Endodermal cell (in vitro differentiated cells): ENCODE data around the gene BMPR1B. TPM values are rescaled to one million over a fixed set of nuclear protein-coding genes. Genes with fewer than 3 reads are reported as not detected.

ENCODE experiments used
- DNase-seq: peaks from one replicate; pipeline ENCODE4 v3.0.0-alpha.2; 2017
- H3K27ac ChIP-seq: 2 replicates; pipeline ENCODE4 v1.5.1; 2013; ENCODE audit warnings: mild to moderate bottlenecking, low read depth, low read length, moderate library complexity
- H3K27me3 ChIP-seq: 2 replicates; pipeline ENCODE4 v1.6.1; 2013; ENCODE audit warnings: mild to moderate bottlenecking, low read length, moderate library complexity; ENCODE audit not compliant: insufficient read depth, control insufficient read depth, poor library complexity, severe bottlenecking
- H3K36me3 ChIP-seq: 2 replicates; pipeline ENCODE4 v1.7.0; 2013; ENCODE audit warnings: mild to moderate bottlenecking, low read length, moderate library complexity; ENCODE audit not compliant: control insufficient read depth, insufficient read depth
- H3K4me1 ChIP-seq: one replicate; pipeline ENCODE4 v1.7.0; 2013; ENCODE audit warnings: low read length; ENCODE audit not compliant: control insufficient read depth, insufficient read depth
- H3K4me3 ChIP-seq: 2 replicates; pipeline ENCODE4 v1.5.1; 2013; ENCODE audit warnings: mild to moderate bottlenecking, low read length, moderate library complexity
- H3K9ac ChIP-seq: 2 replicates; pipeline ENCODE4 v1.6.1; 2013; ENCODE audit warnings: mild to moderate bottlenecking, low read length, moderate library complexity; ENCODE audit not compliant: poor library complexity, severe bottlenecking; ENCODE audit errors: extremely low read depth
- H3K9me3 ChIP-seq: 2 replicates; pipeline ENCODE4 v1.6.1; 2013; ENCODE audit warnings: mild to moderate bottlenecking, low read length, moderate library complexity; ENCODE audit not compliant: control insufficient read depth
- H3K27ac Mint-ChIP-seq: 2 replicates; pipeline ENCODE4 v1.8.0; 2020; ENCODE audit warnings: mixed read lengths
- H3K27me3 Mint-ChIP-seq: 2 replicates; pipeline ENCODE4 v1.8.0; 2021; ENCODE audit warnings: mild to moderate bottlenecking, mixed read lengths; ENCODE audit not compliant: insufficient read depth
- H3K36me3 Mint-ChIP-seq: 2 replicates; pipeline ENCODE4 v1.8.0; 2020; ENCODE audit warnings: low read depth, mixed read lengths
- H3K4me1 Mint-ChIP-seq: 2 replicates; pipeline ENCODE4 v1.8.0; 2020; ENCODE audit warnings: mixed read lengths
- H3K4me3 Mint-ChIP-seq: 2 replicates; pipeline ENCODE4 v1.8.0; 2020; ENCODE audit warnings: mild to moderate bottlenecking, moderate library complexity, mixed read lengths
- H3K9me3 Mint-ChIP-seq: 2 replicates; pipeline ENCODE4 v1.8.0; 2020; ENCODE audit warnings: mild to moderate bottlenecking, mixed read lengths
- WGBS, 2 experiments: methylation state at CpG; one replicate each; pipeline versions ENCODE4 v1.1.5 to v1.1.7; 2013; ENCODE audit warnings: missing lambda C conversion rate in 2 of 2, mixed read lengths in 1 of 2; ENCODE audit not compliant: insufficient coverage in 1 of 2, insufficient read length in 1 of 2; 5-methylcytosine and 5-hydroxymethylcytosine counted together
- total RNA-seq, 2 donors: library from RNA; stranded (reverse); fragmentation: NEBNext Ultra II Directional in 1 of 2; extraction: Animal tissue kit (Norgen Biotek cat#: 25700) in 1 of 2; gene quantifications; 2 replicates in 1 of 2; 3 replicates in 1 of 2; pipeline ENCODE4 v1.2.1, GENCODE V29; 2021
- TF ChIP-seq, protein P1 (sequence below): fragments of 200-600 bp; sonication (generic); conservative IDR thresholded peaks from 2 replicates; pipeline ENCODE4 v1.5.0; 2021; ENCODE audit warnings: antibody characterized with exemption, mild to moderate bottlenecking

The BMPR1B gene
- total RNA-seq, 2 donors from 2014 or later: 2.8 to 3.6 TPM

DNA sequence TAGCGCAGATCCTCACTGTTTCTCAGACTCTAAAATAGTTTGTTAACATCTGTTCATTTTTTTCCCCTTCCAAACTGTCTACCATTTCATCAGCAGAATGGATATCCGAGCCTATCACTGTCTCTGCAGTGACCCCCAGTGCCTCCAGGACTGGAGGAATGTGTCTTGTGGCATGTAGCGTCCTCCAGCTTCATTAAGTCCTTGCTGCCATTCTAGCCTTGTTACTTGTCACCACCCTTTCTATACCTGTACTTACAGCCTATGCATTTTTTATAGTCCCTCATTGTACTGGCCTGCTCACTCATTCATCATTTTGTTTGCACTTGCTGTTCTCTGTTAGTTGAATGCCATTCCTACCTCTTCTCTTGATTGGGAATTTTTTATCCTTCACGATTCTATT is 179.1 kb downstream of the BMPR1B start:
- peaks cover 30% of the 10 kb centered on the region for H3K4me1 Mint-ChIP-seq
- no peak overlapping the region for H3K4me3 Mint-ChIP-seq
- H3K27ac Mint-ChIP-seq: peak overlapping the region; percentile 46

DNA sequence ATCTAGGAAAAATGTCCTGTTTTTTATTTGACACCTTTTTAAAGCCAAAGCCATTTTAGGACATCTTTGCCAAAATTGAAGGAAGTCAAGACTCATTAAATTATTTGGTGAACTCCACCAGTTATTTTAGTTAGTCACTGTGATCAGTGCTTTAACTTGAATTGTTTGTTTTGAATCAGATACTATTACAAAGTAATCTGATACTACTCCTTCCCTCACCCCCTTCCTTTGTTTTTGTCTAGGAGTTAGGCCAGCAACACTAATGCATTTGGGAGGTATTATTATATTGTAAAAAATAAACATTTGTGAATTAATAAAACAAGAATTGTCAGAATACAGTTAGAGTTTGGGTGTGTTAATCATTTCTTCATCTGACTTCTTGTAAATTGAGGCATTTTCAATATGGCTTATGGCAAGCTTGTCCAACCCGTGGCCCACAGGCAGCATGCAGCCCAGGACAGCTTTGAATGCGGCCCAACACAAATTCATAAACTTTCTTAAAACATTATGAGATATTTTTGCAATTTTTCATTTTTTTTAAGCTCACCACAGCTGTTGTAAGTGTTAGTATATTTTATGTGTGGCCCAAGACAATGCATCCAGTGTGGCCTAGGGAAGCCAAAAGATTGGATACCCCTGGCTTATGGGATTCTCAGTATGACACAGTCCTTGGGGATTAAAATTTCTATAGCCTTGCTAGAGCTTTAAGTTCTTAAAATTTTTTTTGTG is 182.2 kb downstream of the BMPR1B start:
- H3K27me3 Mint-ChIP-seq: no peaks in the 10 kb centered on the region
- H3K9me3 Mint-ChIP-seq: no peaks in the 10 kb centered on the region
- Histone ChIP-seq H3K4me1 (peaks cover 8% of the 10 kb centered on the region), H3K9me3 (no peaks in the 10 kb centered on the region), H3K36me3 (no peaks in the 10 kb centered on the region), H3K27me3 (no peaks in the 10 kb centered on the region), H3K9ac (no peak overlapping the region), H3K4me3 (no peak overlapping the region), H3K27ac (no peak overlapping the region)
- peaks cover 23% of the 10 kb centered on the region for H3K4me1 Mint-ChIP-seq
- H3K4me3 Mint-ChIP-seq: no peak overlapping the region
- H3K27ac Mint-ChIP-seq: no peak overlapping the region
- H3K36me3 Mint-ChIP-seq: no peaks in the 10 kb centered on the region
- TF ChIP-seq, protein P1, sequence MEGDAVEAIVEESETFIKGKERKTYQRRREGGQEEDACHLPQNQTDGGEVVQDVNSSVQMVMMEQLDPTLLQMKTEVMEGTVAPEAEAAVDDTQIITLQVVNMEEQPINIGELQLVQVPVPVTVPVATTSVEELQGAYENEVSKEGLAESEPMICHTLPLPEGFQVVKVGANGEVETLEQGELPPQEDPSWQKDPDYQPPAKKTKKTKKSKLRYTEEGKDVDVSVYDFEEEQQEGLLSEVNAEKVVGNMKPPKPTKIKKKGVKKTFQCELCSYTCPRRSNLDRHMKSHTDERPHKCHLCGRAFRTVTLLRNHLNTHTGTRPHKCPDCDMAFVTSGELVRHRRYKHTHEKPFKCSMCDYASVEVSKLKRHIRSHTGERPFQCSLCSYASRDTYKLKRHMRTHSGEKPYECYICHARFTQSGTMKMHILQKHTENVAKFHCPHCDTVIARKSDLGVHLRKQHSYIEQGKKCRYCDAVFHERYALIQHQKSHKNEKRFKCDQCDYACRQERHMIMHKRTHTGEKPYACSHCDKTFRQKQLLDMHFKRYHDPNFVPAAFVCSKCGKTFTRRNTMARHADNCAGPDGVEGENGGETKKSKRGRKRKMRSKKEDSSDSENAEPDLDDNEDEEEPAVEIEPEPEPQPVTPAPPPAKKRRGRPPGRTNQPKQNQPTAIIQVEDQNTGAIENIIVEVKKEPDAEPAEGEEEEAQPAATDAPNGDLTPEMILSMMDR: no peak
- no peak for DNase-seq
- 95% methylated on average over 2 of the region's 2 CpGs; no CpG with 5 or more reads in 1 of the 2 experiments for WGBS, 2 experiments

More for the DNA sequence above, 179.1 kb downstream of the BMPR1B start:
- H3K36me3 Mint-ChIP-seq: no peaks in the 10 kb centered on the region
- TF ChIP-seq, protein P1: peak; percentile 38
- no peaks in the 10 kb centered on the region for H3K27me3 Mint-ChIP-seq
- Histone ChIP-seq H3K9ac (no peak overlapping the region), H3K27ac (no peak overlapping the region), H3K4me1 (peaks cover 8% of the 10 kb centered on the region), H3K27me3 (no peaks in the 10 kb centered on the region), H3K9me3 (no peaks in the 10 kb centered on the region), H3K36me3 (no peaks in the 10 kb centered on the region), H3K4me3 (no peak overlapping the region)
- DNase-seq: no peak
- H3K9me3 Mint-ChIP-seq: no peaks in the 10 kb centered on the region
- 84 to 85% methylated on average over 4 of the region's 4 CpGs for WGBS, 2 experiments

DNA sequence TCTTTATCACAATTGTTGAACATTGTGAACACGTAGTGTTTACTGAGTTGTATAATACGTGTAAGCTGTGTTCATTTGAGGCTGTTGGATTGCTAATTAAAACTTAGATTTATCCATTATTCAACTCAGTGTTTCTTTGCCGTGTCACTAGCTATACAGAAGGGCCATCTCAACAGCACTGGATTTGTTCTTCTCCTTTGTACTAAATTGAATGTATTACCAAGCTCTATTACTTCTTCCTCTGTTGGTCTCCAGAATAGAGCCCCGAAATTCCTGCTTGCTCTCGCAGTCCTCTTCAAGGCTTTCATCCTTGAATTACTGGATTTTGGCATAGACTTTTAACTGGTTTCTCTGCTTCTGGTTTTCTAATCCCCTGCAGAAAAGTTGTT is 182.8 kb downstream of the BMPR1B start:
- Mint-ChIP-seq H3K4me1 (peaks cover 21% of the 10 kb centered on the region), H3K9me3 (no peaks in the 10 kb centered on the region), H3K27ac (peak overlapping the region; percentile 69), H3K36me3 (no peaks in the 10 kb centered on the region), H3K27me3 (no peaks in the 10 kb centered on the region), H3K4me3 (no peak overlapping the region)
- H3K27me3 ChIP-seq: no peaks in the 10 kb centered on the region
- H3K36me3 ChIP-seq: no peaks in the 10 kb centered on the region
- 96 to 100% methylated on average over 2 to 5 of the region's 5 CpGs for WGBS, 2 experiments
- TF ChIP-seq, protein P1: no peak
- DNase-seq: no peak
- no peaks in the 10 kb centered on the region for H3K9me3 ChIP-seq
- H3K9ac ChIP-seq: no peak overlapping the region
- no peak overlapping the region for H3K27ac ChIP-seq
- no peak overlapping the region for H3K4me3 ChIP-seq
- peaks cover 8% of the 10 kb centered on the region for H3K4me1 ChIP-seq
